Measurements from ENCODE around the gene ERP29.
"Not testable (repeated sequence)": the region's sequence is repeated elsewhere in the genome, so short reads cannot be mapped to it uniquely, and the experiment has no call there.

ERP29 gene

GRCh38 chr12:112004041-112004440, 9.2 kb upstream of the ERP29 start:
- no peak for DNase-seq (ENCODE audit: low spot score)

GRCh38 chr12:112005419-112006395, 7.5 kb upstream of the ERP29 start:
- DNase-seq (ENCODE audit: low spot score) = no peak

GRCh38 chr12:112007945-112008344, 5.3 kb upstream of the ERP29 start:
- DNase-seq (ENCODE audit: low spot score) = no peak

GRCh38 chr12:112008918-112009317, 4.3 kb upstream of the ERP29 start:
- no peak for DNase-seq (ENCODE audit: low spot score)

GRCh38 chr12:112009596-112009995, 3.6 kb upstream of the ERP29 start:
- not testable (repeated sequence) for DNase-seq (ENCODE audit: low spot score)

GRCh38 chr12:112010415-112011344, 2.5 kb upstream of the ERP29 start:
- no peak for DNase-seq (ENCODE audit: low spot score)

- no peak for DNase-seq (ENCODE audit: low spot score)
Measured at GRCh38 chr12:112011685-112012084, 1.5 kb upstream of the ERP29 start.

GRCh38 chr12:112013601-112014402, 576 bp downstream of the ERP29 start:
- DNase-seq (ENCODE audit: low spot score) = peak; percentile 54

- DNase-seq (ENCODE audit: low spot score) = no peak
Measured at GRCh38 chr12:112015938-112016337, 2.7 kb downstream of the ERP29 start.

GRCh38 chr12:112017041-112017440, 3.8 kb downstream of the ERP29 start:
- DNase-seq (ENCODE audit: low spot score) = no peak

- DNase-seq (ENCODE audit: low spot score) = peak; percentile 68
Measured at GRCh38 chr12:112018571-112019237, 5.5 kb downstream of the ERP29 start.

GRCh38 chr12:112020947-112021457, 7.8 kb downstream of the ERP29 start:
- DNase-seq (ENCODE audit: low spot score) = no peak

- no peak for DNase-seq (ENCODE audit: low spot score)
Measured at GRCh38 chr12:112022241-112023016, 9.2 kb downstream of the ERP29 start.

- no peak for DNase-seq (ENCODE audit: low spot score)
Measured at GRCh38 chr12:112023759-112024396, 10.7 kb downstream of the ERP29 start.

- DNase-seq (ENCODE audit: low spot score) = peak; percentile 45
Measured at GRCh38 chr12:112025808-112026375, 12.7 kb downstream of the ERP29 start.

GRCh38 chr12:112029301-112029700, 16.1 kb downstream of the ERP29 start:
- DNase-seq (ENCODE audit: low spot score) = no peak

- DNase-seq (ENCODE audit: low spot score) = no peak
Measured at GRCh38 chr12:112031472-112031871, 18.2 kb downstream of the ERP29 start.

- no peak for DNase-seq (ENCODE audit: low spot score)
Measured at GRCh38 chr12:112032292-112032691, 19.1 kb downstream of the ERP29 start.

- no peak for DNase-seq (ENCODE audit: low spot score)
Measured at GRCh38 chr12:112035219-112035785, 22.1 kb downstream of the ERP29 start.
